GM18507 (cell line): ENCODE results near the gene CDK13.

Experiments
- DNase-seq: peaks from one replicate; pipeline ENCODE4 v3.0.0; 2011; ENCODE audit warnings: low read depth; ENCODE audit not compliant: insufficient read length; ENCODE audit errors: extremely low spot score
- FAIRE-seq: peaks from 2 replicates; lab custom pipeline; 2011; peaks lifted over from hg19 to GRCh38; lab: Jason Lieb, UNC

CDK13 gene

DNA sequence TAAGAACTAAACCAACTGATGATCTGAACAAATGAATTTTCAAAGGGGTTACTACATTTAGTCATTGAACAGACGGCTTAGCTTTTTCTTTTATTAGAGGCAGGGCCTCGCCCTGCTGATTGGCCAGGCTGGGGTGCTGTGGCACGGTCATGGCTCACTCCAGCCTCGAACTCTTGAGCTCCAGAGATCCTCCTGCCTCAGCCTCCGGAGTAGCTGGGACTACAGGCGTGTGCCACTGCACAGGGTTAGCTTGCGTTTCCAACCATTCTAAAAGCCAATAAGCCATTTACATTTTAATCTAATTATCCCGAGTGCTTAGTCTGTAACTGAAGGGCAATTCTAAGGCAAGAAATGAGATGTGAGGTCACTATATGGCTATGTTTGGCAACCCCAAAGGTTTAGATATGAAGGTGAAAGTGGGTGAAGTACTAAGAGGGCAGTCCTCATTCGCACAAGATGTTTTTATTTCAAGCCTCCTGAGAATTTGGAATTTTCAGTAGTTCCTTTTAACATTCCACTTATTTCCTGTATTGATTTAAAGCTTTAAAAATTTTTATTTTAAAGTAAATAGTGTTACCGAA, 1.6 kb upstream of the CDK13 start:
- FAIRE-seq, result no peak
- DNase-seq, result no peak

GRCh38 chr7:39948956-39949928, 814 bp upstream of the CDK13 start:
- FAIRE-seq, result peak; percentile 100
- DNase-seq, result peak; percentile 79

DNA sequence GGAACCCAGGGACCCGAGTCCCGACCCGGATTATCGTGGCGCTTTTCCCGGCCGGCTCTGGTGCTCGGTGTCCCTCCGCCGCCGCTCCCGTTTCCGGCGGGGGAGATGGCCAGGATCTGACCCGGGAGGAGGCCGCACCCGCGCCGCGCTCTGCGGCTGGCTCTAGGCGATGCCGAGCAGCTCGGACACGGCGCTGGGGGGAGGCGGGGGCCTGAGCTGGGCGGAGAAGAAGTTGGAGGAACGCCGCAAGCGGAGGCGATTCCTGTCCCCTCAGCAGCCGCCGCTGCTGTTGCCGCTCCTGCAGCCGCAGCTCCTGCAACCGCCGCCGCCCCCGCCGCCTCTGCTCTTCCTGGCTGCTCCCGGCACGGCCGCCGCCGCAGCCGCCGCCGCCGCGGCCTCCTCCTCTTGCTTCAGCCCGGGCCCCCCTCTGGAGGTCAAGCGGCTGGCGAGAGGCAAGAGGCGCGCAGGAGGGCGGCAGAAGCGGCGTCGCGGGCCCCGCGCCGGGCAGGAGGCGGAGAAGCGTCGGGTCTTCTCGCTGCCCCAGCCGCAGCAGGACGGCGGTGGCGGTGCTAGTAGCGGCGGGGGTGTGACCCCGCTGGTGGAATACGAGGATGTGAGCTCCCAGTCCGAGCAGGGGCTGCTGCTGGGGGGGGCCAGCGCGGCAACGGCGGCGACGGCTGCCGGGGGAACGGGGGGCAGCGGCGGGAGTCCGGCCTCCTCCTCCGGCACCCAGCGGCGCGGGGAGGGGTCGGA, 593 bp downstream of the CDK13 start:
- FAIRE-seq, result no peak
- no peak for DNase-seq

DNA sequence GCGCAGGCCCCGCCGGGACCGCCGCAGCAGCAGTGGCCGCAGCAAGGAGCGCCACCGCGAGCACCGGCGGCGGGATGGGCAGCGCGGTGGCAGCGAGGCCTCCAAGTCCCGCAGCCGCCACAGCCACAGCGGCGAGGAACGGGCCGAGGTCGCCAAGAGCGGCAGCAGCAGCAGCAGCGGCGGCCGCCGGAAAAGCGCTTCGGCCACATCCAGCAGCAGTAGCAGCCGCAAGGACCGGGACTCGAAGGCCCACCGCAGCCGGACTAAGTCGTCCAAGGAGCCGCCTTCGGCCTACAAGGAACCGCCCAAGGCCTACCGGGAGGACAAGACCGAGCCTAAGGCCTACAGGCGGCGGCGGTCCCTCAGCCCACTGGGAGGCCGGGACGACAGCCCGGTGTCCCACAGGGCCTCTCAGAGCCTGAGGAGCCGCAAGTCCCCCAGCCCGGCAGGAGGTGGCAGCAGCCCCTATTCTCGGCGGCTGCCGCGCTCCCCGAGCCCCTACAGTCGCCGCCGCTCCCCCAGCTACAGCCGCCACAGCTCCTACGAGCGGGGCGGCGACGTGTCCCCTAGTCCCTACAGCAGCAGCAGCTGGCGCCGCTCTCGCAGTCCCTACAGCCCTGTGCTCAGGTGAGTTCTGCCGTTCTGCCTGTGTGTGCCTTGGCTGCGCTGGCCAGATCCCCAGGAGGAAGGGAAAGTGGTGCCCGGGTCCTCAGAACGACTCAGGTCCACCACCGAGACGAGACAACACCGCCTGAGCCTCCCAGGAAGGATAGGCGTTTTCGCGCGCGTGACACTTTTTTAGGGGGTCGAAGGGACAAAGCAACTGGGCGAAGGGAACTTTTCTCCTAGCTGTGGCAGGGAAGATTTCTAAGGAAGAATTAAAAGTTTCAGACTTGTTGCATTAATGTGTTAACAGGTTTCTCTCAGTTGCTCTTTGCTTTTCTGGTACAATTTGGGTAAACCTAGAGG, 1.5 kb downstream of the CDK13 start:
- no peak for FAIRE-seq
- DNase-seq, result no peak

DNA sequence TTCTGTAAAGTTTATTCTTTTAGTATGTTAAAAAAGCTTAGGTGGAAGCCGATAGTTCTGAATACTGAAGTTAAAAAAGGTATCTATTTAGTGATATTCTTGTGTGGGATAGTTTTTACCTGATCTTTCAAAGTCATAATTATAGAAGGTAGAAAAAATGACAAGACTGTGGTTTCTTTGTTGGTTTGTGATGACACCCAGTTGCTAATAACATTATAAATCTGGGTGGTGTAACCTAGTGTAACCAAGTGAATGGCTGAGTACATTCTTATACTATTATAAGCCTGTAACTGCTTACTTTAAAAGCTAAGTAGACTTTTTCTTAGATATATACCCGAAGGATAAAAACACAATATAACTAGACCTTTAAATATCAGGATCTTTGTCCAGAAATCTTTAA, 2.3 kb downstream of the CDK13 start:
- DNase-seq, result no peak
- peak; percentile 24 for FAIRE-seq

DNA sequence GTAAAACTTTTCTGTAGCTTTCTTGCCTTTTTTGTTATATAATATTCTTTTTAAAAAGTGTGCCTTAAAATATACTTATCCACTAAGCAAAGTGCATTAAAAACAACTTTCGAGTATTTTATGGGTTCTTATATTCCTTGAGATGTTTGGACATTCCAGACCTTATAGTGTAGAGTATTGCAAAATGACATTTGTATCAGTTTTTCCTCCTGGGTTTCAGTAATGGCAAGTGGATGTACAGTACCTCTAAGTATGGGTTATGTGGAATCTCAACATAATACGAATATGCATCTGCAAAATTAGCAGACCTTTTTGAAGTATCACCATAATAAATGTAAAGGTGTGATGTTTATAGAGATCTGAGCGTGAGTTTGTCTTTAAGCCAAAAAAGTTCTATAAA, 2.7 kb downstream of the CDK13 start:
- DNase-seq, result no peak
- FAIRE-seq, result no peak

GRCh38 chr7:39954694-39955093, 4.6 kb downstream of the CDK13 start:
- no peak for FAIRE-seq
- no peak for DNase-seq

DNA sequence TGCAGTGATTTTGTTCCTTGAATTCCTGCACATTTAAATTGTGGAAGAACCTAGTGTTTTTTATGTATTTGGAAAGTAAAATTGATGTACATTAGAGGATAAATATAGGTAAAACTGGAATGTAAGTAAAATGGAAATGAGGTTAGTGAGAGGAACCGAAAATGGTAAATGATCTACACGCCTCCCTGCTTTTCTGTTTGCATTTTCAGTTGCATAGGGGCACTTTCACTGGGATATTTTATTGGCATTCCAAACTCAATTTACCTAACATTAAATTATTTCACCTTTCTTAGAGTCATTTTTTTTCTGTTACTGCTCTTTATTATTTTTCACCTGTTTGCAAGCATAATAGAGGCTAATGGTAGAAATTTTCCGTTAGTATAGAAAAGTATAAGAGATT, 8.0 kb downstream of the CDK13 start:
- FAIRE-seq (peak; percentile 77), DNase-seq (no peak)

DNA sequence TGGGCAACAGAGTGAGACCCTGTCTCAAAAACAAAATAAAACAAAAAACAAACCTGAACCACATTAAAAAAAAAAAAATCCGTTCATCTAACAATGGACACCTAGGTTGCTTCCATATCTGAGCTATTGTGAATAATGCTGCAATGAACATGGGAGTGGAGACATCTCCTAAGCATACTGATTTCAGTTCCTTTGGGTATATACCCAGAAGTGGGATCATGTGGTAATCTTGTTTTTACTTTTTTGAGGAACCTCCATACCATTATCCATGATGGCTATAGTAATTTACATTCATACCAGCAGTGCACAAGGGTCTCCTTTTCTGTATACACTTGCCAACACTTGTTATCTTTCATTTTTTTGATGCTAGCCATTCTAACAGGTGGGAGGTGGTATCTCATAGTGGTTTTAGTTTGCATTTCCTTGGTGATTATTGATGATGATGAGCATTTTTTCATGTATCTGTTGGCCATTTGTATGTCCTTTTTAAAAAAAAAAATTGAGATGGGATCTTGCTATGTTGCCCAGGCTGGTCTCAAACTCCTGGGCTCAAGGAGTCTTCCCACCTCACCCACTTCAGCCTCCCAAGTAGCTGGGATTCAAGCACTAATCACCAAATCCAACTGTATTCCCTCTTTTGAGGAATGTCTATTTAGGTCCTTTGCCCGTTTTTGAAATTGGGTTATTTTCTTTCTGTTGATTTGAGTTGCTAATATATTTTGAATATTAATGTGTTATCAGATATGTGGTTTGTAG, 17.5 kb downstream of the CDK13 start:
- FAIRE-seq (no peak), DNase-seq (no peak)

- DNase-seq (no peak), FAIRE-seq (no peak)
These were observed 19.4 kb downstream of the CDK13 start for GRCh38 chr7:39969431-39969830.

GRCh38 chr7:39971924-39972323, 21.9 kb downstream of the CDK13 start:
- DNase-seq, result no peak
- FAIRE-seq, result peak; percentile 69

- DNase-seq (no peak), FAIRE-seq (no peak)
These were observed 23.7 kb downstream of the CDK13 start for GRCh38 chr7:39973801-39974200.

DNA sequence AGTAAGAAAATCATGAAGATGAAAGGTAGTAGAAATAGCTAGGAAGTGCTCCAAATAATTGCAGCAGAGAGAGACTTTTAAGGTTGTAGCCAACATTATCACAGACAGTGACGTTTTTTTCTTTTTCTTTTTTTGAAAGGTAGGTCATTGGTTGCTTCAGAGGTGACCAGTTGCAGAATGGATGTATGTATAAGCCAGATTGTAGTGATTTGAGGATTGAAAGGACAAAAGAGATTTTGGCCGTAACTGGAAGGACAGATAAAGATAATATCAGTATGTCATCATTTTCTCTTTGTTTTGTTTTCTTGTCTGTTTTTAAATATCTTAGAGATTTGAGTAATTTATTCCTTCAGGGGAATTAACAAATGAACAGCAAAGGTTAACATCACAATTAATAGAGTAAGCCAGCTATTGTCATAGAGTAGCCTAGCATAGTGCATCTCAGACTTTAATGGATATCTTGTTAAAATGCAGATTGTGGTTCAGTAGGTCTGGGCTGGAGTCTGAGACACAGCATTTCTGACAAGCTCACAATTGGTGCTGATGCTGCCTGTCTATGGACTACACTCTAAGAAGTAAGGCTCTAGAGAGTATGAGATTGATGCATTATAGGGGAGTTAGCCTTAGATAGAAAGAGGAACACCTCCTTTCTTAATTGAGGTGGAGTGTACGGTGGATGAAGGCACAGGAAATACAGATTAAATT, 28.3 kb downstream of the CDK13 start:
- no peak for FAIRE-seq
- no peak for DNase-seq

- DNase-seq (no peak), FAIRE-seq (no peak)
These were observed 29.5 kb downstream of the CDK13 start for GRCh38 chr7:39979406-39980073.

- FAIRE-seq (no peak), DNase-seq (no peak)
These were observed 35.4 kb downstream of the CDK13 start for GRCh38 chr7:39985398-39985918.

GRCh38 chr7:39987641-39988347, 37.7 kb downstream of the CDK13 start:
- peak; percentile 29 for FAIRE-seq
- DNase-seq, result no peak
